ENCODE data around the gene FBXL12. TPM values are rescaled to one million over a fixed set of nuclear protein-coding genes. Genes with fewer than 3 reads are reported as not detected.

Gene FBXL12
- total and polyA plus RNA-seq, 5 donors from 2014 or later: 7.8 to 34.8 (median 9.7) TPM

- Mint-ChIP-seq H3K4me3 (peak overlapping the region; percentile 94 to 99 (median 98)), H3K4me1 (peaks cover 13 to 89% (median 56%) of the 10 kb centered on the region in 4 donors), H3K27ac (peak overlapping the region; percentile 95 to 100 (median 98)), H3K36me3 (peaks cover 13% of the 10 kb centered on the region), H3K9me3 (peaks cover 0 to 2% (median 0%) of the 10 kb centered on the region in 7 donors), H3K27me3 (no peaks in the 10 kb centered on the region)
- DNase-seq (peak in 2 of 3 donors; percentile 49 to 85), ATAC-seq (ENCODE audit: low read depth in 2 of 2) (peak; percentile 84 to 89)
- Histone ChIP-seq H3K4me1 (ENCODE audit: control insufficient read depth, insufficient read depth, low read length, poor library complexity, severe bottlenecking) (peaks cover 81% of the 10 kb centered on the region), H3K36me3 (ENCODE audit: control insufficient read depth, insufficient read depth, low read length) (peaks cover 4% of the 10 kb centered on the region), H3K9me3 (ENCODE audit: control insufficient read depth in 2 of 2, low read length in 2 of 2) (no peaks in the 10 kb centered on the region), H3K4me3 (ENCODE audit: low read depth, low read length) (peak overlapping the region; percentile 86), H3K27ac (ENCODE audit: insufficient read depth, low read length, poor library complexity, severe bottlenecking) (peak overlapping the region; percentile 71), H3K27me3 (ENCODE audit: control insufficient read depth, insufficient read depth, low read length) (no peaks in the 10 kb centered on the region)
These were observed 39.3 kb upstream of the FBXL12 start for GRCh38 chr19:9857920-9858746.

- Histone ChIP-seq H3K27me3 (ENCODE audit: control insufficient read depth, insufficient read depth, low read length) (no peaks in the 10 kb centered on the region), H3K4me1 (ENCODE audit: control insufficient read depth, insufficient read depth, low read length, poor library complexity, severe bottlenecking) (peaks cover 72% of the 10 kb centered on the region), H3K27ac (ENCODE audit: insufficient read depth, low read length, poor library complexity, severe bottlenecking) (peak overlapping the region; percentile 71), H3K9me3 (ENCODE audit: control insufficient read depth in 2 of 2, low read length in 2 of 2) (no peaks in the 10 kb centered on the region), H3K4me3 (ENCODE audit: low read depth, low read length) (peak overlapping the region; percentile 86), H3K36me3 (ENCODE audit: control insufficient read depth, insufficient read depth, low read length) (peaks cover 4% of the 10 kb centered on the region)
- no peak for ATAC-seq (ENCODE audit: low read depth in 2 of 2)
- Mint-ChIP-seq H3K36me3 (peaks cover 19% of the 10 kb centered on the region), H3K27me3 (no peaks in the 10 kb centered on the region), H3K9me3 (peaks cover 0 to 2% (median 0%) of the 10 kb centered on the region in 7 donors), H3K27ac (peak overlapping the region; percentile 95 to 100 (median 98)), H3K4me3 (peak overlapping the region; percentile 94 to 99 (median 98)), H3K4me1 (peaks cover 13 to 86% (median 57%) of the 10 kb centered on the region in 4 donors)
- DNase-seq: no peak
These were observed 38.3 kb upstream of the FBXL12 start for GRCh38 chr19:9857076-9857721.

GRCh38 chr19:9856609-9857008 is 37.7 kb upstream of the FBXL12 start:
- peaks cover 0 to 2% (median 0%) of the 10 kb centered on the region in 7 donors for H3K9me3 Mint-ChIP-seq
- Histone ChIP-seq H3K4me1 (ENCODE audit: control insufficient read depth, insufficient read depth, low read length, poor library complexity, severe bottlenecking) (peaks cover 66% of the 10 kb centered on the region), H3K27me3 (ENCODE audit: control insufficient read depth, insufficient read depth, low read length) (no peaks in the 10 kb centered on the region), H3K9me3 (ENCODE audit: control insufficient read depth in 2 of 2, low read length in 2 of 2) (no peaks in the 10 kb centered on the region), H3K4me3 (ENCODE audit: low read depth, low read length) (peak overlapping the region; percentile 86), H3K36me3 (ENCODE audit: control insufficient read depth, insufficient read depth, low read length) (peaks cover 4% of the 10 kb centered on the region), H3K27ac (ENCODE audit: insufficient read depth, low read length, poor library complexity, severe bottlenecking) (peak overlapping the region; percentile 24)
- H3K36me3 Mint-ChIP-seq: peaks cover 22% of the 10 kb centered on the region
- peak overlapping the region; percentile 83 to 99 (median 98) for H3K4me3 Mint-ChIP-seq
- H3K4me1 Mint-ChIP-seq: peaks cover 13 to 85% (median 55%) of the 10 kb centered on the region in 4 donors
- H3K27me3 Mint-ChIP-seq: no peaks in the 10 kb centered on the region
- DNase-seq (no peak), ATAC-seq (ENCODE audit: low read depth in 2 of 2) (no peak)
- peak overlapping the region; percentile 95 to 100 (median 98) for H3K27ac Mint-ChIP-seq

GRCh38 chr19:9854282-9854846 is 35.5 kb upstream of the FBXL12 start:
- Mint-ChIP-seq H3K36me3 (peaks cover 22% of the 10 kb centered on the region), H3K4me3 (peak overlapping the region in 1 of 4 donors; percentile 29), H3K27me3 (no peaks in the 10 kb centered on the region), H3K4me1 (peaks cover 13 to 68% (median 47%) of the 10 kb centered on the region in 4 donors), H3K9me3 (peaks cover 0 to 2% (median 0%) of the 10 kb centered on the region in 7 donors), H3K27ac (peak overlapping the region in 2 of 3 donors; percentile 67)
- H3K9me3 ChIP-seq (ENCODE audit: control insufficient read depth in 2 of 2, low read length in 2 of 2): no peaks in the 10 kb centered on the region
- H3K36me3 ChIP-seq (ENCODE audit: control insufficient read depth, insufficient read depth, low read length): peaks cover 4% of the 10 kb centered on the region
- H3K4me1 ChIP-seq (ENCODE audit: control insufficient read depth, insufficient read depth, low read length, poor library complexity, severe bottlenecking): peaks cover 49% of the 10 kb centered on the region
- H3K27me3 ChIP-seq (ENCODE audit: control insufficient read depth, insufficient read depth, low read length): no peaks in the 10 kb centered on the region
- DNase-seq (no peak), ATAC-seq (ENCODE audit: low read depth in 2 of 2) (no peak)
- no peak overlapping the region for H3K27ac ChIP-seq (ENCODE audit: insufficient read depth, low read length, poor library complexity, severe bottlenecking)
- H3K4me3 ChIP-seq (ENCODE audit: low read depth, low read length): no peak overlapping the region

- peaks cover 0 to 47% (median 28%) of the 10 kb centered on the region in 4 donors for H3K4me1 Mint-ChIP-seq
- peaks cover 0 to 2% (median 0%) of the 10 kb centered on the region in 7 donors for H3K9me3 Mint-ChIP-seq
- no peak overlapping the region for H3K4me3 ChIP-seq (ENCODE audit: low read depth, low read length)
- no peaks in the 10 kb centered on the region for H3K27me3 Mint-ChIP-seq
- peaks cover 17% of the 10 kb centered on the region for H3K36me3 Mint-ChIP-seq
- H3K27me3 ChIP-seq (ENCODE audit: control insufficient read depth, insufficient read depth, low read length): no peaks in the 10 kb centered on the region
- peaks cover 29% of the 10 kb centered on the region for H3K36me3 ChIP-seq (ENCODE audit: control insufficient read depth, insufficient read depth, low read length)
- H3K27ac Mint-ChIP-seq: no peak overlapping the region
- no peak overlapping the region for H3K27ac ChIP-seq (ENCODE audit: insufficient read depth, low read length, poor library complexity, severe bottlenecking)
- no peak overlapping the region for H3K4me3 Mint-ChIP-seq
- peaks cover 23% of the 10 kb centered on the region for H3K4me1 ChIP-seq (ENCODE audit: control insufficient read depth, insufficient read depth, low read length, poor library complexity, severe bottlenecking)
- ATAC-seq (ENCODE audit: low read depth in 2 of 2): no peak
- DNase-seq: no peak
- H3K9me3 ChIP-seq (ENCODE audit: control insufficient read depth in 2 of 2, low read length in 2 of 2): no peaks in the 10 kb centered on the region
These were observed 31.5 kb upstream of the FBXL12 start for GRCh38 chr19:9850235-9850959.

GRCh38 chr19:9849791-9850190 is 30.9 kb upstream of the FBXL12 start:
- peaks cover 23% of the 10 kb centered on the region for H3K36me3 Mint-ChIP-seq

GRCh38 chr19:9848762-9849161 is 29.9 kb upstream of the FBXL12 start:
- peaks cover 40% of the 10 kb centered on the region for H3K36me3 ChIP-seq (ENCODE audit: control insufficient read depth, insufficient read depth, low read length)
- no peak overlapping the region for H3K4me3 Mint-ChIP-seq

More at GRCh38 chr19:9849791-9850190, 30.9 kb upstream of the FBXL12 start:
- peaks cover 32% of the 10 kb centered on the region for H3K36me3 ChIP-seq (ENCODE audit: control insufficient read depth, insufficient read depth, low read length)
- H3K27ac ChIP-seq (ENCODE audit: insufficient read depth, low read length, poor library complexity, severe bottlenecking): no peak overlapping the region
- no peaks in the 10 kb centered on the region for H3K27me3 ChIP-seq (ENCODE audit: control insufficient read depth, insufficient read depth, low read length)
- no peak for DNase-seq
- peak overlapping the region in 1 of 3 donors; percentile 38 for H3K27ac Mint-ChIP-seq
- peaks cover 0 to 2% (median 0%) of the 10 kb centered on the region in 7 donors for H3K9me3 Mint-ChIP-seq
- H3K4me1 ChIP-seq (ENCODE audit: control insufficient read depth, insufficient read depth, low read length, poor library complexity, severe bottlenecking): peaks cover 20% of the 10 kb centered on the region
- H3K4me1 Mint-ChIP-seq: peaks cover 0 to 48% (median 29%) of the 10 kb centered on the region in 4 donors
- no peak overlapping the region for H3K4me3 Mint-ChIP-seq
- ATAC-seq (ENCODE audit: low read depth in 2 of 2): no peak
- H3K9me3 ChIP-seq (ENCODE audit: control insufficient read depth in 2 of 2, low read length in 2 of 2): no peaks in the 10 kb centered on the region
- no peaks in the 10 kb centered on the region for H3K27me3 Mint-ChIP-seq
- no peak overlapping the region for H3K4me3 ChIP-seq (ENCODE audit: low read depth, low read length)

More at GRCh38 chr19:9848762-9849161, 29.9 kb upstream of the FBXL12 start:
- DNase-seq (no peak), ATAC-seq (ENCODE audit: low read depth in 2 of 2) (no peak)
- Mint-ChIP-seq H3K9me3 (peaks cover 0 to 2% (median 0%) of the 10 kb centered on the region in 7 donors), H3K36me3 (peaks cover 25% of the 10 kb centered on the region), H3K27me3 (no peaks in the 10 kb centered on the region), H3K4me1 (peaks cover 0 to 40% (median 22%) of the 10 kb centered on the region in 4 donors), H3K27ac (peak overlapping the region in 1 of 3 donors; percentile 15)
- H3K4me1 ChIP-seq (ENCODE audit: control insufficient read depth, insufficient read depth, low read length, poor library complexity, severe bottlenecking): peaks cover 13% of the 10 kb centered on the region
- H3K9me3 ChIP-seq (ENCODE audit: control insufficient read depth in 2 of 2, low read length in 2 of 2): no peaks in the 10 kb centered on the region
- no peak overlapping the region for H3K4me3 ChIP-seq (ENCODE audit: low read depth, low read length)
- H3K27ac ChIP-seq (ENCODE audit: insufficient read depth, low read length, poor library complexity, severe bottlenecking): no peak overlapping the region
- H3K27me3 ChIP-seq (ENCODE audit: control insufficient read depth, insufficient read depth, low read length): no peaks in the 10 kb centered on the region
